Dermis blood vessel endothelial cell (primary cell): ENCODE results near the gene FHOD1. TPM values are rescaled to one million over a fixed set of nuclear protein-coding genes. Genes with fewer than 3 reads are reported as not detected.

ENCODE experiments used
- DNase-seq: peaks from one replicate; pipeline ENCODE4 v3.0.0; 2010
- total RNA-seq: library from RNA; depleted of rRNA; stranded (reverse); fragments of >200 nt; gene quantifications from 2 replicates; pipeline ENCODE4 v1.2.3, GENCODE V29; 2014

The FHOD1 gene
- total RNA-seq, 1 donor from 2014 or later, result 25.5 TPM

- DNase-seq, result no peak
Measured at GRCh38 chr16:67206838-67207248, 40.4 kb downstream of the FHOD1 start.

GRCh38 chr16:67206129-67206837 is 41.0 kb downstream of the FHOD1 start:
- DNase-seq, result no peak

GRCh38 chr16:67204076-67204475 is 43.2 kb downstream of the FHOD1 start:
- DNase-seq, result no peak

- DNase-seq, result no peak
Measured at GRCh38 chr16:67202956-67203493, 44.3 kb downstream of the FHOD1 start.

GRCh38 chr16:67202426-67202825 is 44.9 kb downstream of the FHOD1 start:
- DNase-seq, result no peak

GRCh38 chr16:67201411-67202345 is 45.6 kb downstream of the FHOD1 start:
- no peak for DNase-seq

- DNase-seq, result no peak
Measured at GRCh38 chr16:67200491-67200890, 46.8 kb downstream of the FHOD1 start.

GRCh38 chr16:67199808-67200198 is 47.5 kb downstream of the FHOD1 start:
- DNase-seq, result no peak

GRCh38 chr16:67199011-67199807 is 48.1 kb downstream of the FHOD1 start, which contains the start of gene ELMO3:
Gene ELMO3, plus strand, starts transcription at chr16:67199131. Its CDS starts 196 bp downstream, at chr16:67199327.
- DNase-seq, result no peak

- peak; percentile 72 for DNase-seq
Measured at GRCh38 chr16:67198238-67198734, 49.0 kb downstream of the FHOD1 start.

- DNase-seq, result no peak
Measured at GRCh38 chr16:67197704-67198103, 49.6 kb downstream of the FHOD1 start.

GRCh38 chr16:67196881-67197280 is 50.4 kb downstream of the FHOD1 start:
- no peak for DNase-seq

- DNase-seq, result no peak
Measured at GRCh38 chr16:67195676-67196075, 51.6 kb downstream of the FHOD1 start.

GRCh38 chr16:67194260-67194659 is 53.0 kb downstream of the FHOD1 start:
- DNase-seq, result no peak

- no peak for DNase-seq
Measured at GRCh38 chr16:67193536-67193935, 53.7 kb downstream of the FHOD1 start.

GRCh38 chr16:67192781-67193361 is 54.4 kb downstream of the FHOD1 start:
- peak; percentile 31 for DNase-seq

GRCh38 chr16:67191995-67192681 is 55.1 kb downstream of the FHOD1 start, which contains the start of gene E2F4:
Gene E2F4, plus strand, starts transcription at chr16:67192155. Its CDS starts 73 bp downstream, at chr16:67192228.
- peak; percentile 96 for DNase-seq

GRCh38 chr16:67191411-67191994 is 55.8 kb downstream of the FHOD1 start:
- no peak for DNase-seq

GRCh38 chr16:67190448-67191399 is 56.6 kb downstream of the FHOD1 start:
- DNase-seq, result peak; percentile 37

- no peak for DNase-seq
Measured at GRCh38 chr16:67190041-67190440, 57.2 kb downstream of the FHOD1 start, which contains the start of gene EXOC3L1. Gene EXOC3L1, minus strand, starts transcription at chr16:67190136. Its CDS starts 460 bp downstream, at chr16:67189676.
